H7 (cell line): ENCODE measurements around the gene HECTD4. TPM values are rescaled to one million over a fixed set of nuclear protein-coding genes. Genes with fewer than 3 reads are reported as not detected.

Source experiments
- DNase-seq: peaks from one replicate; pipeline ENCODE4 v3.0.0; 2012
- H3K27me3 ChIP-seq: 2 replicates; pipeline ENCODE4 v1.6.0; 2011; ENCODE audit warnings: mild to moderate bottlenecking, low read length; ENCODE audit not compliant: control insufficient read depth, insufficient read depth
- H3K36me3 ChIP-seq: replicated peaks from 2 replicates; pipeline ENCODE4 v1.5.1; 2011; ENCODE audit warnings: low read length; ENCODE audit not compliant: control insufficient read depth, insufficient read depth
- H3K4me3 ChIP-seq: 2 replicates; pipeline ENCODE4 v1.5.1; 2011; ENCODE audit warnings: low read depth, mild to moderate bottlenecking, control low read depth, low read length, moderate library complexity; ENCODE audit not compliant: insufficient read depth
- total RNA-seq: library from RNA; depleted of rRNA; stranded (reverse); fragments of >200 nt; shearing (Covaris generic); gene quantifications from 2 replicates; pipeline ENCODE4 v1.2.3, GENCODE V29; 2014

HECTD4 gene
- total RNA-seq, 1 experiment from 2014 or later, result 7.1 TPM

- no peak for DNase-seq
- no peaks in the 10 kb centered on the region for H3K36me3 ChIP-seq
- H3K27me3 ChIP-seq, result no peaks in the 10 kb centered on the region
- peak overlapping the region; percentile 81 for H3K4me3 ChIP-seq
Measured at GRCh38 chr12:112381406-112381882, 787 bp downstream of the HECTD4 start.

- no peaks in the 10 kb centered on the region for H3K36me3 ChIP-seq
- H3K4me3 ChIP-seq, result peak overlapping the region; percentile 81
- DNase-seq, result peak; percentile 61
- H3K27me3 ChIP-seq, result no peaks in the 10 kb centered on the region
Measured at GRCh38 chr12:112380663-112381405, 1.4 kb downstream of the HECTD4 start.

GRCh38 chr12:112375105-112375504 is 7.1 kb downstream of the HECTD4 start:
- H3K4me3 ChIP-seq, result no peak overlapping the region
- no peak for DNase-seq
- H3K36me3 ChIP-seq, result no peaks in the 10 kb centered on the region
- no peaks in the 10 kb centered on the region for H3K27me3 ChIP-seq

- no peak for DNase-seq
- H3K27me3 ChIP-seq, result no peaks in the 10 kb centered on the region
- no peaks in the 10 kb centered on the region for H3K36me3 ChIP-seq
- H3K4me3 ChIP-seq, result no peak overlapping the region
Measured at GRCh38 chr12:112374166-112374740, 8.0 kb downstream of the HECTD4 start.

- Histone ChIP-seq H3K4me3 (no peak overlapping the region), H3K27me3 (no peaks in the 10 kb centered on the region), H3K36me3 (no peaks in the 10 kb centered on the region)
- DNase-seq, result no peak
Measured at GRCh38 chr12:112370868-112371510, 11.2 kb downstream of the HECTD4 start.

GRCh38 chr12:112370199-112370598 is 12.0 kb downstream of the HECTD4 start:
- Histone ChIP-seq H3K4me3 (no peak overlapping the region), H3K27me3 (no peaks in the 10 kb centered on the region), H3K36me3 (no peaks in the 10 kb centered on the region)
- DNase-seq, result no peak

GRCh38 chr12:112368856-112369255 is 13.4 kb downstream of the HECTD4 start:
- H3K4me3 ChIP-seq, result no peak overlapping the region
- no peak for DNase-seq
- H3K27me3 ChIP-seq, result no peaks in the 10 kb centered on the region
- no peaks in the 10 kb centered on the region for H3K36me3 ChIP-seq

GRCh38 chr12:112367965-112368364 is 14.3 kb downstream of the HECTD4 start:
- DNase-seq, result no peak
- Histone ChIP-seq H3K27me3 (no peaks in the 10 kb centered on the region), H3K36me3 (no peaks in the 10 kb centered on the region), H3K4me3 (no peak overlapping the region)

- DNase-seq, result peak; percentile 30
- no peaks in the 10 kb centered on the region for H3K36me3 ChIP-seq
- no peaks in the 10 kb centered on the region for H3K27me3 ChIP-seq
- H3K4me3 ChIP-seq, result no peak overlapping the region
Measured at GRCh38 chr12:112362310-112362709, 19.9 kb downstream of the HECTD4 start.

- Histone ChIP-seq H3K27me3 (no peaks in the 10 kb centered on the region), H3K4me3 (no peak overlapping the region), H3K36me3 (no peaks in the 10 kb centered on the region)
- DNase-seq, result no peak
Measured at GRCh38 chr12:112361271-112361670, 21.0 kb downstream of the HECTD4 start.

GRCh38 chr12:112359290-112359689 is 22.9 kb downstream of the HECTD4 start:
- Histone ChIP-seq H3K36me3 (no peaks in the 10 kb centered on the region), H3K4me3 (no peak overlapping the region), H3K27me3 (no peaks in the 10 kb centered on the region)
- DNase-seq, result no peak

- DNase-seq, result no peak
- no peaks in the 10 kb centered on the region for H3K27me3 ChIP-seq
- no peaks in the 10 kb centered on the region for H3K36me3 ChIP-seq
- H3K4me3 ChIP-seq, result no peak overlapping the region
Measured at GRCh38 chr12:112357214-112357613, 25.0 kb downstream of the HECTD4 start.

- Histone ChIP-seq H3K4me3 (no peak overlapping the region), H3K27me3 (no peaks in the 10 kb centered on the region), H3K36me3 (no peaks in the 10 kb centered on the region)
- DNase-seq, result no peak
Measured at GRCh38 chr12:112354399-112354798, 27.8 kb downstream of the HECTD4 start.

- Histone ChIP-seq H3K4me3 (no peak overlapping the region), H3K36me3 (no peaks in the 10 kb centered on the region), H3K27me3 (no peaks in the 10 kb centered on the region)
- DNase-seq, result no peak
Measured at GRCh38 chr12:112353393-112353792, 28.8 kb downstream of the HECTD4 start.

- no peaks in the 10 kb centered on the region for H3K27me3 ChIP-seq
- no peak for DNase-seq
- H3K4me3 ChIP-seq, result no peak overlapping the region
- no peaks in the 10 kb centered on the region for H3K36me3 ChIP-seq
Measured at GRCh38 chr12:112352921-112353320, 29.3 kb downstream of the HECTD4 start.
